ENCODE results near the gene PTRH1.

Gene PTRH1

DNA sequence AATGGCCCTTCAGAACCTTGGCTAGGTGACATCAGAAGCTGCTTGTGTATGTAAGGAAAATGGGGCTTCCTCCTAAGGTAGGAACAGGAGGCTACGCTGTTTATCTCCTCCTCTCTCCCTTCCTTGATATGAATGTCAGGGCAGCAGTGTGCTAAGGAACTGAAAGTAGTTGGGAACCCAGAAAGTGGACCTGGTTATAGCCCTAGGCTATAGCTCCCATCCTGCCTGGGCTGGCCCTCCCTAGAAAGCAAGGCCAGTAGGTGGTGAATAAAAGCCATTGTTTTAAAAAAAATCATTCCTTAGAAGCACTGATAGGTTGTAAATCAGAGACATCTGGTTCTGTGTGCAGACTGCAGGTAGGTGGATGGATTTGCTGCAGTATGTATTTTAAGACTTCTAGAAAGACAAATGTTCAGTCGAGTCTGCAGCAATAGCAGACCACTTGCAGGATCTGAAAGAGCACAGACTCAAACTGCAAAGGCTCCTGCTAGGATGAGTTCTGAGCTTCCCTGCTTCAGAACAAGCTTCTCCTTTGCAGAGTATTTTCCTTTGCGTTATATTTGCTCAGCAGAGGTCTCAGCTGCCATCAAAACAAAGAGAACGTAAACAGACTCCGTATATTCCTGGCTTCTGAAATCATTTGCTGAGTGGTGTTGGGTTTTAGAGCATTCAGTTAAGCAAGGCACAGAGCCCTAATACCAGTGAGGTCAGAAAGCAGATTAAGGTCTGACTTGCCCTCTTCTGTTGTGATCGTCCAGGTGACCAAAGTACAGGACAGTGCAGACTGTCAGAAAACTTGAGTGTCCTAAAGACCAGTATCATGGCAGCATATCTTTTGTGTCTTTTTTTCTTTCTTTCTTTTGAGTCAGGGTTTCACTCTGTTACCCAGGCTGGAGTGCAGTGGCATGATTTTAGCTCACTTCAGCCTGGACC lies 28.7 kb downstream of the PTRH1 start:
- Histone ChIP-seq H3K9me3 (ENCODE audit: insufficient read depth, low read length, severe bottlenecking) (no peaks in the 10 kb centered on the region), H3K9ac (ENCODE audit: low read depth, low read length) (no peak overlapping the region), H2AFZ (ENCODE audit: low read depth, low read length) (no peak overlapping the region), H3K27ac (ENCODE audit: low read length) (no peak overlapping the region), H4K20me1 (ENCODE audit: insufficient read depth, low read length) (no peaks in the 10 kb centered on the region), H3K4me2 (ENCODE audit: insufficient read depth, low read length) (no peak overlapping the region), H3K79me2 (ENCODE audit: insufficient read depth, low read length) (no peaks in the 10 kb centered on the region), H3K4me3 (ENCODE audit: low read depth in 1 of 2, low read length in 2 of 2) (no peak overlapping the region), H3K27me3 (ENCODE audit: insufficient read depth, low read length, poor library complexity) (no peaks in the 10 kb centered on the region), H3K4me1 (ENCODE audit: insufficient read depth, low read length) (no peaks in the 10 kb centered on the region), H3K36me3 (ENCODE audit: insufficient read depth, low read length) (0 out of 2 replicates have a peak, but pooled peaks cover 6% of the 10 kb centered on the region)
- DNase-seq: no peak
- no peak for TF ChIP-seq EZH2 (IDR thresholded peaks at IDR 0.05; ENCODE audit: borderline replicate concordance, low read depth, low read length, severe bottlenecking)
- TF ChIP-seq, protein P1, sequence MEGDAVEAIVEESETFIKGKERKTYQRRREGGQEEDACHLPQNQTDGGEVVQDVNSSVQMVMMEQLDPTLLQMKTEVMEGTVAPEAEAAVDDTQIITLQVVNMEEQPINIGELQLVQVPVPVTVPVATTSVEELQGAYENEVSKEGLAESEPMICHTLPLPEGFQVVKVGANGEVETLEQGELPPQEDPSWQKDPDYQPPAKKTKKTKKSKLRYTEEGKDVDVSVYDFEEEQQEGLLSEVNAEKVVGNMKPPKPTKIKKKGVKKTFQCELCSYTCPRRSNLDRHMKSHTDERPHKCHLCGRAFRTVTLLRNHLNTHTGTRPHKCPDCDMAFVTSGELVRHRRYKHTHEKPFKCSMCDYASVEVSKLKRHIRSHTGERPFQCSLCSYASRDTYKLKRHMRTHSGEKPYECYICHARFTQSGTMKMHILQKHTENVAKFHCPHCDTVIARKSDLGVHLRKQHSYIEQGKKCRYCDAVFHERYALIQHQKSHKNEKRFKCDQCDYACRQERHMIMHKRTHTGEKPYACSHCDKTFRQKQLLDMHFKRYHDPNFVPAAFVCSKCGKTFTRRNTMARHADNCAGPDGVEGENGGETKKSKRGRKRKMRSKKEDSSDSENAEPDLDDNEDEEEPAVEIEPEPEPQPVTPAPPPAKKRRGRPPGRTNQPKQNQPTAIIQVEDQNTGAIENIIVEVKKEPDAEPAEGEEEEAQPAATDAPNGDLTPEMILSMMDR (IDR thresholded peaks at IDR 0.05; ENCODE audit: borderline replicate concordance, extremely low read depth, low read length, poor library complexity, severe bottlenecking): no peak
- no peak for ATAC-seq (ENCODE audit: insufficient read depth, low read depth)

DNA sequence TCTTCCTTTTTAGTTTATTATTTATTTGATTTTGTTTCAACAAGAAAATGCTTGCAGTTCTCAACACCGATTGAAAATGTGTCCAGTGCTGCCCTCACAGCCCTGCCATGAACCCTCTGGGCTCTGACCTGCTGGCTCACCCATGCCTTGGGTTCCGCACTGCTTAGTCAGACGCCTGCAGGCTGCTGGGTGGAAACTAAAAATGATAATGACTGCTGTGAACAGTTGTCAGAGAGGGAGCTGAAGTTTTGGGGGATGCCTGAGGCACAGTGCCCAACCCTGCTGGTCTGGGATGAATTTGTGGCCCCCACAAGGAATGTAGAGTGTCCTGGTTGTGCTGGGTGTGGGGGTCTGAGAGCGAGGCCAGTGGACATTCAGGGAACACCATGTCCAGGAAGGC lies 30.9 kb downstream of the PTRH1 start:
- Histone ChIP-seq H2AFZ (ENCODE audit: low read depth, low read length) (no peak overlapping the region), H3K36me3 (ENCODE audit: insufficient read depth, low read length) (0 out of 2 replicates have a peak, but pooled peaks cover 6% of the 10 kb centered on the region), H3K9ac (ENCODE audit: low read depth, low read length) (no peak overlapping the region), H3K4me1 (ENCODE audit: insufficient read depth, low read length) (no peaks in the 10 kb centered on the region), H3K27me3 (ENCODE audit: insufficient read depth, low read length, poor library complexity) (no peaks in the 10 kb centered on the region), H3K79me2 (ENCODE audit: insufficient read depth, low read length) (no peaks in the 10 kb centered on the region), H3K4me2 (ENCODE audit: insufficient read depth, low read length) (no peak overlapping the region), H3K27ac (ENCODE audit: low read length) (no peak overlapping the region), H3K9me3 (ENCODE audit: insufficient read depth, low read length, severe bottlenecking) (no peaks in the 10 kb centered on the region), H3K4me3 (ENCODE audit: low read depth in 1 of 2, low read length in 2 of 2) (no peak overlapping the region), H4K20me1 (ENCODE audit: insufficient read depth, low read length) (no peaks in the 10 kb centered on the region)
- no peak for ATAC-seq (ENCODE audit: insufficient read depth, low read depth)
- TF ChIP-seq EZH2 (IDR thresholded peaks at IDR 0.05; ENCODE audit: borderline replicate concordance, low read depth, low read length, severe bottlenecking): no peak
- TF ChIP-seq, protein P1 (IDR thresholded peaks at IDR 0.05; ENCODE audit: borderline replicate concordance, extremely low read depth, low read length, poor library complexity, severe bottlenecking): no peak
- no peak for DNase-seq

DNA sequence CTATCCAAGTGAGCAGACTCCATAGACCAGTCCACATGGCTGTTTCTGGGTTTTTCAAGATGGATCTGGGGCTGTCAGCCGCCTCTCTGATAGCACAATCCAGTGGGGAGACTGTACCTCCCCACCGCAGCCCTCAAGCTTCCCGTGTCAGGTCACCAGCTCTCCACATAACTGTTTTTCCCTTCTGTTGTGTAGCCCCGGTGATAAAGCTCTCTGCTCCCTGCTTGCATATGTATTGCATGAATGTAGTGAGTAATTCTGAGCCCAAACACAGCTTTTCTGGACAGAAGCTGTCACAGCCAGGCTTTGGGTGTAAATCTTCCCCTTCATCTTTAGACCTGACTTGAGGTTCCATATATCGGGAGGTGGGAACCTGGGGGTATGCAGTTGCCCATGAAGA lies 31.7 kb downstream of the PTRH1 start:
- H3K79me2 ChIP-seq (ENCODE audit: insufficient read depth, low read length): no peaks in the 10 kb centered on the region
- H3K4me3 ChIP-seq (ENCODE audit: low read depth in 1 of 2, low read length in 2 of 2): no peak overlapping the region
- no peaks in the 10 kb centered on the region for H3K27me3 ChIP-seq (ENCODE audit: insufficient read depth, low read length, poor library complexity)
- 0 out of 2 replicates have a peak, but pooled peaks cover 6% of the 10 kb centered on the region for H3K36me3 ChIP-seq (ENCODE audit: insufficient read depth, low read length)
- H4K20me1 ChIP-seq (ENCODE audit: insufficient read depth, low read length): no peaks in the 10 kb centered on the region
- H3K4me2 ChIP-seq (ENCODE audit: insufficient read depth, low read length): no peak overlapping the region
- DNase-seq (no peak), ATAC-seq (ENCODE audit: insufficient read depth, low read depth) (no peak)
- no peaks in the 10 kb centered on the region for H3K4me1 ChIP-seq (ENCODE audit: insufficient read depth, low read length)
- H3K9ac ChIP-seq (ENCODE audit: low read depth, low read length): no peak overlapping the region
- TF ChIP-seq EZH2 (IDR thresholded peaks at IDR 0.05; ENCODE audit: borderline replicate concordance, low read depth, low read length, severe bottlenecking): no peak
- TF ChIP-seq, protein P1 (IDR thresholded peaks at IDR 0.05; ENCODE audit: borderline replicate concordance, extremely low read depth, low read length, poor library complexity, severe bottlenecking): no peak
- H3K27ac ChIP-seq (ENCODE audit: low read length): no peak overlapping the region
- H3K9me3 ChIP-seq (ENCODE audit: insufficient read depth, low read length, severe bottlenecking): no peaks in the 10 kb centered on the region
- H2AFZ ChIP-seq (ENCODE audit: low read depth, low read length): no peak overlapping the region
